OCI-LY3 (cell line): ENCODE data around the gene NID1.

Experiments used
- EZH2phosphoT487 ChIP-seq: fragments of 200-600 bp; shearing (Covaris generic); IDR thresholded peaks from 2 replicates; pipeline ENCODE4 v1.6.1; 2018; ENCODE audit warnings: antibody characterized with exemption, mixed run types, low read depth
- TF ChIP-seq, protein P1 (sequence below): fragments of 200-600, 300-600 bp; sonication (generic); IDR thresholded peaks from 2 replicates; pipeline ENCODE4 v1.5.1; 2014; ENCODE audit warnings: antibody characterized with exemption, low read length, low read depth

DNA sequence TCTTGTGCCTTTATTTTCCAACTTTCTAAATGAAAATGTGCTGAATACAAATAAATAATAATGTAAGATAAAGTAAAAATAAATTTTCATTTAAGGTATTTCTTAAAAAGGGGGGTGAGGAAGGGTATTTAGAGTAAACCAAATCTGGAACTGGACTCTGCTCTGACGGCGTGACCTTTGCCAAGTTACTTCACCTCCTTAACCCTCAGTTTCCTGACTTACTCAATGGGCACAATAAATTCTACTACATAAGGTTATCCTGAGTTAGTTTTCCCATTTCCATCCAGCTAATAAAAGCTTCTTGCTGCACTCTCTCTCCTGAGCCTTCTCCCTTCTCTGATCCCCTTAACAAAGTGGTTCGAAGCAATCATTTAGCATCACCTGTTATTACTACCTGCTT lies 93.9 kb downstream of the NID1 start:
- TF ChIP-seq, protein P1, sequence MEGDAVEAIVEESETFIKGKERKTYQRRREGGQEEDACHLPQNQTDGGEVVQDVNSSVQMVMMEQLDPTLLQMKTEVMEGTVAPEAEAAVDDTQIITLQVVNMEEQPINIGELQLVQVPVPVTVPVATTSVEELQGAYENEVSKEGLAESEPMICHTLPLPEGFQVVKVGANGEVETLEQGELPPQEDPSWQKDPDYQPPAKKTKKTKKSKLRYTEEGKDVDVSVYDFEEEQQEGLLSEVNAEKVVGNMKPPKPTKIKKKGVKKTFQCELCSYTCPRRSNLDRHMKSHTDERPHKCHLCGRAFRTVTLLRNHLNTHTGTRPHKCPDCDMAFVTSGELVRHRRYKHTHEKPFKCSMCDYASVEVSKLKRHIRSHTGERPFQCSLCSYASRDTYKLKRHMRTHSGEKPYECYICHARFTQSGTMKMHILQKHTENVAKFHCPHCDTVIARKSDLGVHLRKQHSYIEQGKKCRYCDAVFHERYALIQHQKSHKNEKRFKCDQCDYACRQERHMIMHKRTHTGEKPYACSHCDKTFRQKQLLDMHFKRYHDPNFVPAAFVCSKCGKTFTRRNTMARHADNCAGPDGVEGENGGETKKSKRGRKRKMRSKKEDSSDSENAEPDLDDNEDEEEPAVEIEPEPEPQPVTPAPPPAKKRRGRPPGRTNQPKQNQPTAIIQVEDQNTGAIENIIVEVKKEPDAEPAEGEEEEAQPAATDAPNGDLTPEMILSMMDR = no peak
- no peak for TF ChIP-seq EZH2phosphoT487
